HG03442 (cell line): Measurements from ENCODE around the gene SUCLG2.
A peak's percentile ranks its signal among the peaks of the same experiment; 100 is the strongest.
"Not testable (repeated sequence)": the region's sequence is repeated elsewhere in the genome, so short reads cannot be mapped to it uniquely, and the experiment has no call there.

Experiments used
- ATAC-seq: cut with Tn5 transposase; IDR thresholded peaks from one replicate; pipeline ENCODE4 v1.9.1; 2021; ENCODE audit warnings: mild to moderate bottlenecking, moderate library complexity; ENCODE audit not compliant: unreplicated experiment

SUCLG2 gene

DNA sequence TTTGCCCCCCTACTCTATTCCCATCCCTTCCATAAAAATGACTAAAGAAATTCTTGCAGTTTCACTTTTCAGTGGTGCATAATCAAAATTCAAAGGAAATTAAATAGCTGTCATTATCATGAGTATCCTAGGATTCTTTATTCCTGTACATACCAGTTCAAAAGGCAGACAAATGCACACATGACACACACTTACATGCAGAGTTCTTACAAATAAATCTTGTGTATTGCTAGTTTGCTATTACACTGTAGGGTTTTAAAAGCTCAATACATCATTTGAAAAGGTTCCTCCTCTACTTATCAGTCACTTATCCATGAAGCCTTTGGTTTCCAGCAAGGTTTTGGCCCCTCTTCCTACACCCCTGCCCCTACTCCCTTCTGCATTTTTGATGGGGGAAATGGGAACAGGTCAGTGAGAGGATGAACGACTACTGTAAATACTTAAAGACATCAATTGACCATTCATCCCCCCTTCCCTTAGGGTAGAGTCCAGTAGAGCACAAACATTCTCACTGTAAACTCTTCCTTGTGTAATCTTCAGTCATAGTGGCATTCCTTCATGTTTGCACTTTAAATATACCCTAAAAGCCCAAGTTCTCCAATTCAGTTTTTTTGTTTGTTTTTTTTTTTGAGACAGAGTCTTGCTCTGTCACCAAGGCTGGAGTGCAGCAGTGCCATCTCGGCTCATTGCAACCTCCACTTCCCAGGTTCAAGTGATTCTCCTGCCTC lies 92.6 kb downstream of the SUCLG2 start:
- no peak for ATAC-seq

- no peak for ATAC-seq
Measured at GRCh38 chr3:67561266-67561665, 93.1 kb downstream of the SUCLG2 start.

- no peak for ATAC-seq
Measured at GRCh38 chr3:67559029-67559605, 95.3 kb downstream of the SUCLG2 start.

GRCh38 chr3:67558426-67558825 lies 96.0 kb downstream of the SUCLG2 start:
- ATAC-seq = no peak

GRCh38 chr3:67557848-67558355 lies 96.5 kb downstream of the SUCLG2 start:
- no peak for ATAC-seq

- ATAC-seq = no peak
Measured at GRCh38 chr3:67551361-67552016, 102.9 kb downstream of the SUCLG2 start.

GRCh38 chr3:67550541-67550940 lies 103.9 kb downstream of the SUCLG2 start:
- no peak for ATAC-seq

DNA sequence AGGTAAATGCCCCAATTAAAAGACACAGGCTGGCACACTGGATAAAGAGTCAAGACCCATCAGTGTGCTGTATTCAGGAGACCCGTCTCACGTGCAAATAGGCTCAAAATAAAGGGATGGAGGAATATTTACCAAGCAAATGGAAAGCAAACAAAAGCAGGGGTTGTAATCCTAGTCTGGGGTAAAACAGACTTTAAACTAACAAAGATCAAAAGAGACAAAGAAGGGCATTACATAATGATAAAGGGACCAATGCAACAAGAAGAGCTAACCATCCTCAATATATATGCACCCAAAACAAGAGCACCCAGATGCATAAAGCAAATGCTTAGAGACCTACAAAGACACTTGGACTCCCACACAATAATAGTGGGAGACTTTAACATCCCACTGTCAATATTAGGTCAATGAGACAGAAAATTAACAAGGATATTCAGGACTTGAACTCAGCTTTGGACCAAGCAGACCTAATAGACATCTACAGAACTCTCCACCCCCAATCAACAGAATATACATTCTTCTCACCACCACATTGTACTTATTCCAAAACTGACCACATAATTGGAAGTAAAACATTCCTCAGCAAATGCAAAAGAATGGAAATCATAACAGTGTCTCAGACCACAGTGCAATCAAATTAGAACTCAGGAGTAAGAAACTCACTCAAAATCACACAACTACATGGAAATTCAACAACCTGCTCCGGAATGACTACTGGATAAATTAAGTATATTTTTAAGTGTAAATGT lies 111.7 kb downstream of the SUCLG2 start:
- ATAC-seq = not testable (repeated sequence)

- no peak for ATAC-seq
Measured at GRCh38 chr3:67540198-67540894, 114.1 kb downstream of the SUCLG2 start.

- ATAC-seq = not testable (repeated sequence)
Measured at GRCh38 chr3:67537203-67537602, 117.2 kb downstream of the SUCLG2 start.

- no peak for ATAC-seq
Measured at GRCh38 chr3:67535006-67535405, 119.4 kb downstream of the SUCLG2 start.

DNA sequence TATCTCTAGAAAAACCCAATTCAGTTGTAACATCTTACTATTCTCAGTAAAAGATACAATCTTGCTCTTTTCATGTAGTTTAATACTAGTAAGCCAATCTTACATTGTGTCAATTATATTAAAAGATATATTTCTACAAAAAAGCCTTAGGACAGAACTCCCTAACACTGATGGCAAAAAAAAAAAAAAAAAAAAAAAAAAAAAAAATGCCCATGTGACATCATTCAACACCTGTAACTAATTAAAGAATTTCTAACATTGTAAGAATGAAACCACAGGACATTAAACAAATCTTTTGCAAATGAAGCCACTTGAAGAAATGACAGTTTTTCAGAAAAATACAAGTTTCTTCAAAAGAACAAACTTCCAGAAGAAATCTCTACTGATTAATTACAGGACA lies 119.8 kb downstream of the SUCLG2 start:
- no peak for ATAC-seq

GRCh38 chr3:67531181-67532101 lies 123.0 kb downstream of the SUCLG2 start:
- ATAC-seq = no peak

DNA sequence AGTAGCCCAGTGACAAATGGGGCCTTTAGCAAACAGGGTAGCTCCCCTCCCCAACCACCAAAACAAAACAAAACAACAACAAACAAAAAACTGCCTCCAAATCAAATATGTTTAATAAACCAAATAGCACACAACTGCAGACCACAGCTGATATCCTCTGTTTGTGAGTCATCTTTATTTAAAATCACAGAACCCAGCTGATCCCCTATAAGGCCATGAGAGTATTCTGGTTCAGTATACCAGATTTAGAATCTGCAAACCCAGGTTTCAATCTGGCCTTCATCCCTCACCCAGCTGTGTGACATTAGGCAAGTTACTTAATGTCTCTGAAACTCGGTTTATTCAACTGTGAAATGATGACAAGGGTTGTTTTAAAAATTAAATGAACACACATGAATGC lies 124.5 kb downstream of the SUCLG2 start:
- ATAC-seq = no peak

- ATAC-seq = peak; percentile 69
Measured at GRCh38 chr3:67529337-67529736, 125.1 kb downstream of the SUCLG2 start.

DNA sequence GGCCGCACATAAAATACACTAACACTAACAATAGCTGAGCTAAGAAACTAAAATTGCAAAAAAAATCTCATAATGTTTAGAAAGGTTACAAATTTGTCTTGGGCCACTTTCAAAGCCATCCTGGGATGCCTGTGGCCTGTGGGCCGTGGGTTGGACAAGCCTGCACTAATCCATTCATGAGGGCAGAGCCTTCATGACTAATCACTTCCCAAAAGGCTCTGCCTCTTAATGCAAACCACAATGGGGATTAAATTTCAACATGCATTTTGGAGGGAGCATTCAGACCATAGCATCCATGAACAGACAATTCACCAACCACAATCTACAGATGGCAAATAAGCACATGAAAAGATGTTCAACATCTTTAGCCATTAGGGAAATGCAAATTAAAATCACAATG lies 128.2 kb downstream of the SUCLG2 start:
- no peak for ATAC-seq

- ATAC-seq = no peak
Measured at GRCh38 chr3:67524046-67524445, 130.4 kb downstream of the SUCLG2 start.

DNA sequence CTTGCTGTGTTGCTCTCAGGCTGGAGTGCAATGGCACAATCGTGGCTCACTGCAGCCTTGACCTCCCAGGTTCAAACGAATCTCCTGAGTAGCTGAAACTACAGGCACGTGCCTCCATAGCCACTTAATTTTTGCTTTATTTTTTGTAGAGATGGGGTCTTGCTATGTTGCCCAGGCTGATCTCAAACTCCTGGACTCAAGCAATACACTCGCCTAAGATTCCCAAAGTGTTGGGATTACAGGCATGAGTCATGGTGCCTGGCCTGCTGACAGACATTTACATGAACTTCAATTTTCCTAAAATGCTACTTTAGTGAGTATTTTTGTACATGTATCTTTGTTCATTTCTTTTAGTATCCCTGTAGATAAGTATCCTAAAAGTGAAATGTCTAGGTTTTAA lies 132.3 kb downstream of the SUCLG2 start:
- no peak for ATAC-seq

GRCh38 chr3:67521053-67521646 lies 133.3 kb downstream of the SUCLG2 start:
- peak; percentile 74 for ATAC-seq
